Mesenchymal stem cell (in vitro differentiated cells and primary cell): ENCODE results near the gene TBC1D19.
A peak's percentile ranks its signal among the peaks of the same experiment; 100 is the strongest.

ENCODE experiments used
- DNase-seq: peaks from one replicate; pipeline ENCODE4 v3.0.0-alpha.2; 2013
- H2AFZ ChIP-seq: one replicate; pipeline ENCODE4 v1.6.1; 2013; ENCODE audit warnings: low read depth, mild to moderate bottlenecking, control low read depth, inconsistent platforms, low read length, moderate library complexity
- H2AK5ac ChIP-seq: 2 replicates; pipeline ENCODE4 v1.6.1; 2013; ENCODE audit warnings: low read length, moderate library complexity, mild to moderate bottlenecking, inconsistent platforms; ENCODE audit not compliant: severe bottlenecking
- H2BK120ac ChIP-seq: one replicate; pipeline ENCODE4 v1.6.1; 2013; ENCODE audit warnings: low read depth, mild to moderate bottlenecking, inconsistent platforms, low read length, moderate library complexity
- H2BK12ac ChIP-seq, 2 experiments: one replicate each; pipeline ENCODE4 v1.6.1; 2013; ENCODE audit warnings: inconsistent platforms in 2 of 2, low read length in 2 of 2, mild to moderate bottlenecking in 2 of 2, moderate library complexity in 2 of 2, control low read depth in 1 of 2
- H2BK15ac ChIP-seq: one replicate; pipeline ENCODE4 v1.6.1; 2013; ENCODE audit warnings: mild to moderate bottlenecking, low read depth, inconsistent platforms; ENCODE audit not compliant: poor library complexity, severe bottlenecking
- H2BK5ac ChIP-seq: 2 replicates; pipeline ENCODE4 v1.6.1; 2013; ENCODE audit warnings: low read depth, mild to moderate bottlenecking, low read length, control low read depth, inconsistent platforms; ENCODE audit not compliant: poor library complexity, severe bottlenecking
- H3K14ac ChIP-seq, 2 experiments: one replicate each; pipeline ENCODE4 v1.6.1; 2013; ENCODE audit warnings: inconsistent platforms in 2 of 2, low read length in 2 of 2, control low read depth in 1 of 2, mild to moderate bottlenecking in 1 of 2, moderate library complexity in 1 of 2
- H3K18ac ChIP-seq, 2 experiments: one replicate each; pipeline ENCODE4 v1.6.1; 2013; ENCODE audit warnings: inconsistent platforms in 2 of 2, low read length in 2 of 2, control low read depth in 1 of 2, low read depth in 1 of 2, mild to moderate bottlenecking in 1 of 2
- H3K23ac ChIP-seq, 2 experiments: one replicate each; pipeline ENCODE4 v1.6.1; 2013; ENCODE audit warnings: inconsistent platforms in 2 of 2, low read length in 2 of 2, mild to moderate bottlenecking in 2 of 2, moderate library complexity in 2 of 2, control low read depth in 1 of 2
- H3K27ac ChIP-seq: 2 replicates; pipeline ENCODE4 v1.5.1; 2013; ENCODE audit warnings: mild to moderate bottlenecking, moderate library complexity, low read length, control low read depth, inconsistent platforms; ENCODE audit not compliant: poor library complexity, severe bottlenecking
- H3K27me3 ChIP-seq, 2 experiments: 2 replicates each; pipeline versions ENCODE4 v1.6.1 to v1.7.0; 2013; ENCODE audit warnings: low read length in 2 of 2, mild to moderate bottlenecking in 2 of 2, moderate library complexity in 2 of 2, control low read depth in 1 of 2, inconsistent platforms in 1 of 2; ENCODE audit not compliant: control insufficient read depth in 1 of 2, insufficient read depth in 1 of 2
- H3K36me3 ChIP-seq, 2 experiments: 2 replicates each; pipeline versions ENCODE4 v1.6.1 to v1.7.0; 2013; ENCODE audit warnings: low read length in 2 of 2, control low read depth in 1 of 2, inconsistent platforms in 1 of 2, low read depth in 1 of 2, mild to moderate bottlenecking in 1 of 2; ENCODE audit not compliant: insufficient read depth in 2 of 2, control insufficient read depth in 1 of 2
- H3K4ac ChIP-seq, 2 experiments: one replicate each; pipeline ENCODE4 v1.6.1; 2013; ENCODE audit warnings: inconsistent platforms in 2 of 2, low read length in 2 of 2, mild to moderate bottlenecking in 2 of 2, moderate library complexity in 2 of 2, control low read depth in 1 of 2, low read depth in 1 of 2
- H3K4me1 ChIP-seq: 2 replicates; pipeline ENCODE4 v1.6.1; 2013; ENCODE audit warnings: low read depth, low read length, control low read depth; ENCODE audit not compliant: control insufficient read depth, insufficient read depth
- H3K4me2 ChIP-seq: 2 replicates; pipeline ENCODE4 v1.6.1; 2013; ENCODE audit warnings: low read length, mild to moderate bottlenecking, inconsistent platforms; ENCODE audit not compliant: poor library complexity, severe bottlenecking
- H3K4me3 ChIP-seq, 2 experiments: 2 replicates each; pipeline versions ENCODE4 v1.5.1 to v1.7.0; 2013; ENCODE audit warnings: low read length in 2 of 2, mild to moderate bottlenecking in 2 of 2, control low read depth in 1 of 2, low read depth in 1 of 2; ENCODE audit not compliant: insufficient read depth in 1 of 2
- H3K79me1 ChIP-seq: replicated peaks from 2 replicates; pipeline ENCODE4 v1.6.1; 2013; ENCODE audit warnings: mild to moderate bottlenecking, control low read depth, low read length, inconsistent platforms; ENCODE audit not compliant: poor library complexity, severe bottlenecking
- H3K9ac ChIP-seq: 2 replicates; pipeline ENCODE4 v1.7.0; 2013; ENCODE audit warnings: mild to moderate bottlenecking, low read length, moderate library complexity
- H3K9me3 ChIP-seq: 2 replicates; pipeline ENCODE4 v1.7.0; 2013; ENCODE audit warnings: mild to moderate bottlenecking, low read length; ENCODE audit not compliant: control insufficient read depth
- H4K8ac ChIP-seq: one replicate; pipeline ENCODE4 v1.6.1; 2013; ENCODE audit warnings: inconsistent platforms, mild to moderate bottlenecking, low read length, moderate library complexity
- H4K91ac ChIP-seq: one replicate; pipeline ENCODE4 v1.6.1; 2013; ENCODE audit warnings: mild to moderate bottlenecking, low read length, inconsistent platforms
- WGBS: methylation state at CpG from one replicate; pipeline ENCODE4 v1.1.7; 2013; ENCODE audit warnings: mixed read lengths; 5-methylcytosine and 5-hydroxymethylcytosine counted together

Gene TBC1D19

DNA sequence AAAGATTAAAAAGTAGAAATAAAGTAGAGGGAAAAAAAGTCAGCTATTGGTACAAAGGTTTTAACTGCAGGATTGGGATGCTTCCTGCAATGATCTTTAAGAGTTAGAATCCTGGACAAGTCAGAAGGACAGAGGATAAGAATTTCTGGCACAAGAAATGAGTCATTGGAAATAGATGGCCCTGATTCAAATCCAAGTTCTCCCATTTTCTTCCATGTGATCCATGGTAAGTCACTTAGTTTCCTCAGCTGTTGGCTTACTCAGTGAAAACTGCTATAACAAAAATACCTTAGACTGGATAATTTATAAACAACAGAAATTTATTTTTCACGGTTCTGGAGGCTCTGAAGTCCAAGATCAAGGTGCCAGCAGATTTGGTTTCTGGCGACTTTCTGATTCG lies 13.3 kb upstream of the TBC1D19 start:
- H3K27me3 ChIP-seq = no peaks in the 10 kb centered on the region
- H3K9ac ChIP-seq = peak overlapping the region; percentile 18
- H3K4me2 ChIP-seq = no peak overlapping the region
- 87% methylated on average over 2 of the region's 3 CpGs for WGBS
- no peak overlapping the region for H3K23ac ChIP-seq
- no peak overlapping the region for H3K4me3 ChIP-seq
- H2BK120ac ChIP-seq = no peak overlapping the region
- no peak overlapping the region for H3K18ac ChIP-seq
- no peak overlapping the region for H4K8ac ChIP-seq
- H2BK15ac ChIP-seq = no peak overlapping the region
- no peaks in the 10 kb centered on the region for H3K9me3 ChIP-seq
- no peak overlapping the region for H2AFZ ChIP-seq
- no peak overlapping the region for H2BK5ac ChIP-seq
- H2AK5ac ChIP-seq = no peak overlapping the region
- H4K91ac ChIP-seq = no peak overlapping the region
- DNase-seq = no peak
- H3K4ac ChIP-seq = no peak overlapping the region
- H2BK12ac ChIP-seq = no peak overlapping the region
- no peak overlapping the region for H3K14ac ChIP-seq
- no peaks in the 10 kb centered on the region for H3K36me3 ChIP-seq
- no peak overlapping the region for H3K27ac ChIP-seq
- H3K4me1 ChIP-seq = peaks cover 6% of the 10 kb centered on the region
- H3K79me1 ChIP-seq = no peaks in the 10 kb centered on the region

DNA sequence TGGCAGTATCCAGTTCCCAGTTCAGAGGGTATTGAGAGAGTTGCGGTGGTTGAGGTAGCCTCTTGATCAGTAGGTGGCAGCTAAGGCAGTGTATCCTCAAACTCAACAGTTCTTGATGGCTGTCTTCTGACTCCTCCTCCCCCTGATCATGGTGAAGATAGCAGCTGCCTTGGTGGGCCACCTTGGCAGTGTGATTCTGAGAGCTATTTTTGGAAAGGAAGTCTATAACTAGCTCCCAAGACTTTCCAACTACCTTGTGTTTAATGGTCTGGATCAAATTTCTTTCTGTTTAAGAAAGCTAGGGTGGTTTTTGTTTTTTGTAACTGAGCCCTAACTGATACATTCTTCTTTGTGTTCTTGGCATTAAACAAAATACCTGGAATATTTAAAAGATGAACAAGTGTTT lies 10.5 kb upstream of the TBC1D19 start:
- H3K9ac ChIP-seq = no peak overlapping the region
- H3K79me1 ChIP-seq = no peaks in the 10 kb centered on the region
- H2BK120ac ChIP-seq = no peak overlapping the region
- no peak overlapping the region for H2AFZ ChIP-seq
- no peak overlapping the region for H4K91ac ChIP-seq
- peak overlapping the region in 1 of 2 experiments; percentile 21 for H2BK12ac ChIP-seq
- no peaks in the 10 kb centered on the region for H3K36me3 ChIP-seq
- peaks cover 6% of the 10 kb centered on the region for H3K4me1 ChIP-seq
- H3K9me3 ChIP-seq = no peaks in the 10 kb centered on the region
- H3K4me3 ChIP-seq = no peak overlapping the region
- 100% methylated on average over 1 of the region's 1 CpG for WGBS
- no peak overlapping the region for H2BK15ac ChIP-seq
- H3K27me3 ChIP-seq = no peaks in the 10 kb centered on the region
- no peak for DNase-seq
- H2AK5ac ChIP-seq = no peak overlapping the region
- no peak overlapping the region for H3K4ac ChIP-seq
- H3K27ac ChIP-seq = peak overlapping the region; percentile 80
- no peak overlapping the region for H3K4me2 ChIP-seq
- peak overlapping the region in 1 of 2 experiments; percentile 1 for H3K18ac ChIP-seq
- no peak overlapping the region for H3K23ac ChIP-seq
- H4K8ac ChIP-seq = no peak overlapping the region
- H2BK5ac ChIP-seq = no peak overlapping the region
- H3K14ac ChIP-seq = no peak overlapping the region

DNA sequence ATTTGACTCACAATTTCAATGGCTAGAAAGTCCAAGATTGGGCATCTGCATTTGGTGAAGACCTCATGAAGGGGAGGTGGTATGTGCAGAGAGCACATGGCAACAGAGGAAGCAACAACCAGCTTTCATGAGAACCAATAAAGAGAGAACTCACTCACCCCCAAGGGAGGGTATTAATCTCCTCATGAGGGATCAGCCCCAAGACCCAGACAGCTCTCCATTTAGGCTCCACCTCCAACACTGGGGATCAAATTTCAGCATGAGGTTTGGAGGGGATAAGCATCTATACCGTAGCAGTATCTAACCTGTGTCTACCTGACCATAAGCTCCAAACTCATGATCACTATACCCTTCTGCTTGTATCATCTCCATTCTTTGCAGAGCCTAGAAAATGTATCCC lies 9.3 kb upstream of the TBC1D19 start:
- H3K4me2 ChIP-seq = no peak overlapping the region
- H3K4me1 ChIP-seq = peaks cover 6% of the 10 kb centered on the region
- no peak overlapping the region for H3K9ac ChIP-seq
- no peaks in the 10 kb centered on the region for H3K27me3 ChIP-seq
- WGBS = 77% methylated on average over 1 of the region's 1 CpG
- no peak overlapping the region for H2BK15ac ChIP-seq
- H3K18ac ChIP-seq = peak overlapping the region; percentile 8 to 12
- no peak overlapping the region for H3K4me3 ChIP-seq
- H3K9me3 ChIP-seq = no peaks in the 10 kb centered on the region
- peak overlapping the region in 1 of 2 experiments; percentile 14 for H2BK12ac ChIP-seq
- H2AFZ ChIP-seq = no peak overlapping the region
- no peak for DNase-seq
- H3K23ac ChIP-seq = no peak overlapping the region
- peak overlapping the region; percentile 10 for H2BK5ac ChIP-seq
- H3K79me1 ChIP-seq = no peaks in the 10 kb centered on the region
- peak overlapping the region; percentile 5 for H2AK5ac ChIP-seq
- H4K91ac ChIP-seq = no peak overlapping the region
- no peak overlapping the region for H4K8ac ChIP-seq
- no peak overlapping the region for H3K27ac ChIP-seq
- H2BK120ac ChIP-seq = no peak overlapping the region
- H3K36me3 ChIP-seq = no peaks in the 10 kb centered on the region
- H3K4ac ChIP-seq = no peak overlapping the region
- H3K14ac ChIP-seq = no peak overlapping the region

DNA sequence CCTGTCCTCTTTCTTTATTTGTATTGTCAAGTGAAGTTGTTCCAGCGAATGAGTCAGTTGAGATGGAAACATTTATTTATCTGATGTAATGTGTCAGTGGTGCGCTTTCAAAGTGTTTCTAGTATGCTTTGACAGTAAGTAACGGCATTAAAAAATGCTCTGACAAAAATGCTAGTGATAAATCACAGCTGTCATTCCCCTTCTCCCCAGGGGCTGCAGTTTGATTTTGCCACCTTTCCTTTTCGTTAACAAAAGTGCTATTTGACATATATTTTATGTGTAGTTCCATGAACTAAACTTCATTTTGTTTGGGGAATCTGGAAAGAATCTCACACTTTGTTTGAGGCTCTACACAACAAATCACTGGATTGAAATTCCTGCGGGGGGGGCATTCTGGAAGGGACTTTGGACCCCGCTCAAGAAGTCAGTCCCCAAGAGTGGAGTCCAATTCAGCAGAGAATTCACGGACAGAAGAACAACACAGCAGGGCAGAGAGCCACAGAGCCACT lies 7.6 kb upstream of the TBC1D19 start:
- DNase-seq = peak; percentile 53
- no peak overlapping the region for H2BK12ac ChIP-seq
- no peak overlapping the region for H4K91ac ChIP-seq
- 51% methylated on average over 5 of the region's 7 CpGs for WGBS
- H3K23ac ChIP-seq = no peak overlapping the region
- H3K4ac ChIP-seq = no peak overlapping the region
- no peak overlapping the region for H2BK5ac ChIP-seq
- peak overlapping the region; percentile 18 for H3K4me2 ChIP-seq
- H2BK120ac ChIP-seq = no peak overlapping the region
- H3K27ac ChIP-seq = no peak overlapping the region
- peaks cover 6% of the 10 kb centered on the region for H3K4me1 ChIP-seq
- no peaks in the 10 kb centered on the region for H3K27me3 ChIP-seq
- no peaks in the 10 kb centered on the region for H3K79me1 ChIP-seq
- peak overlapping the region in 1 of 2 experiments; percentile 13 for H3K18ac ChIP-seq
- no peak overlapping the region for H2BK15ac ChIP-seq
- H2AK5ac ChIP-seq = peak overlapping the region; percentile 16
- H4K8ac ChIP-seq = no peak overlapping the region
- no peak overlapping the region for H3K4me3 ChIP-seq
- H3K9me3 ChIP-seq = no peaks in the 10 kb centered on the region
- H3K9ac ChIP-seq = peak overlapping the region; percentile 54
- H2AFZ ChIP-seq = no peak overlapping the region
- H3K36me3 ChIP-seq = no peaks in the 10 kb centered on the region
- no peak overlapping the region for H3K14ac ChIP-seq
